ENCODE data around the gene TMEM191C. TPM values are rescaled to one million over a fixed set of nuclear protein-coding genes. Genes with fewer than 3 reads are reported as not detected.
"Not testable (repeated sequence)": the region's sequence is repeated elsewhere in the genome, so short reads cannot be mapped to it uniquely, and the experiment has no call there.

TMEM191C gene
- total RNA-seq, 1 donor from 2014 or later = 0.67 TPM

GRCh38 chr22:21442123-21442522 lies 25.1 kb upstream of the TMEM191C start:
- H3K9me3 Mint-ChIP-seq; H3K4me1 Mint-ChIP-seq (ENCODE audit: low read depth); DNase-seq (ENCODE audit: low spot score); H3K27me3 Mint-ChIP-seq (ENCODE audit: insufficient read depth); H3K27ac Mint-ChIP-seq; intact Hi-C loops (cut with micrococcal nuclease); H3K36me3 Mint-ChIP-seq (ENCODE audit: low read depth); H3K4me3 Mint-ChIP-seq: not testable (repeated sequence)

DNA sequence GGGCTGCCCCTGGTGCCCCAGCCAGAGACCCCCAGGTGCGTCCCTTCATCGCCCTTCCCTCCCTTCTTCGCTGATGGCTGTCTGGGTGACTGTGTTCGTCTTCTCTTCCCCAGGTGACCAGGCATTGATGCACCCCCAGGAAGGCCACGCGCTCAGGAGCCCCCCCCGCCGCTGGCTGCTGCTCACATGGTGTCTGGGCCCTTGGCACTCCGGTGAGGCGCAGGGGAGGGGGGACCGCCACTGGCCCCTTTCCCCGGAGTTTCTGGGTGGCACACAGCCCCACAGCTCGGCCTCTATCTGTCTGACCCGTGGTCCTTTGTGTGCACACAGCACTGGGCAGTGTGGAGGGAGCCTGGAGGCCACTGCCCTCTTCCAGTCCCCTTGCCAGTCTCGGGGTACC lies 24.5 kb upstream of the TMEM191C start:
- H3K4me3 Mint-ChIP-seq; H3K27me3 Mint-ChIP-seq (ENCODE audit: insufficient read depth); DNase-seq (ENCODE audit: low spot score); intact Hi-C loops (cut with micrococcal nuclease); H3K9me3 Mint-ChIP-seq; H3K36me3 Mint-ChIP-seq (ENCODE audit: low read depth); H3K27ac Mint-ChIP-seq; H3K4me1 Mint-ChIP-seq (ENCODE audit: low read depth): not testable (repeated sequence)

DNA sequence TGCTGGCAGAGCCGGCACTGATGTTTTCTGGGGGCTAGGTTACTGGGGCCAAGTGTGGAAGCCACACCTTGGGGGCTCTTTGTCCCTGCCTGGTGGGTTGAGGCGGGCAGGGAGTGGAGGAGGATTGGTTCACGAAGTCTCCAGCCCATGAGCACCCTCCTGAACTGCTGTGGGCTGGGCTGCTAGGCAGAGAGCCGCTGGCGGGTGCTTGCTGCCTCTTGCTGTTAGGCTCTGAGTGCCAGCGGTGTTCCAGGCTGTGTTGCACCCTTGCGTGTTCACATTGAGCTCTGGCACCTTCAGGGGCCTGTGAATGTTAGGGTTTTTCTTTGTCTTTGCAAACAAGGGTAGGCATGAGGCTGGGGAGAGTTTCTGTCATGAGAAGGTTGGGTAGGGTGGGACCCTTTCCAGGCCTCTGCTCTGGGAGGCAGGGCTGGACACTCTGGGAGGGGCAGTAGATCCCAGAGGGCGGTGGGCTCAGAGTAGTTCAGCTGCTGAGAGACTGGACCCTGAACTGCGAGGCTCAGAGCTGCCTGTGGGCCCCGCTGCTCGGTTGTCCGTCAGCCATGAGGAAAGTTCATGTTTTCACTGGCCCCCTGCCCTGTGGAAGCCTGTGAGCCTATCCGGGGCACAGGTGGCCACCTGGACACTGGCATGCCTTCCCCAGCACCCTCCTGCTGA lies 24.0 kb upstream of the TMEM191C start:
- no peak for DNase-seq (ENCODE audit: low spot score)
- Mint-ChIP-seq H3K4me3 (no peak overlapping the region), H3K9me3 (no peaks in the 10 kb centered on the region), H3K4me1 (ENCODE audit: low read depth) (no peaks in the 10 kb centered on the region), H3K27me3 (ENCODE audit: insufficient read depth) (no peaks in the 10 kb centered on the region), H3K27ac (no peak overlapping the region), H3K36me3 (ENCODE audit: low read depth) (no peaks in the 10 kb centered on the region)
- intact Hi-C loops (cut with micrococcal nuclease) = no loop called here

DNA sequence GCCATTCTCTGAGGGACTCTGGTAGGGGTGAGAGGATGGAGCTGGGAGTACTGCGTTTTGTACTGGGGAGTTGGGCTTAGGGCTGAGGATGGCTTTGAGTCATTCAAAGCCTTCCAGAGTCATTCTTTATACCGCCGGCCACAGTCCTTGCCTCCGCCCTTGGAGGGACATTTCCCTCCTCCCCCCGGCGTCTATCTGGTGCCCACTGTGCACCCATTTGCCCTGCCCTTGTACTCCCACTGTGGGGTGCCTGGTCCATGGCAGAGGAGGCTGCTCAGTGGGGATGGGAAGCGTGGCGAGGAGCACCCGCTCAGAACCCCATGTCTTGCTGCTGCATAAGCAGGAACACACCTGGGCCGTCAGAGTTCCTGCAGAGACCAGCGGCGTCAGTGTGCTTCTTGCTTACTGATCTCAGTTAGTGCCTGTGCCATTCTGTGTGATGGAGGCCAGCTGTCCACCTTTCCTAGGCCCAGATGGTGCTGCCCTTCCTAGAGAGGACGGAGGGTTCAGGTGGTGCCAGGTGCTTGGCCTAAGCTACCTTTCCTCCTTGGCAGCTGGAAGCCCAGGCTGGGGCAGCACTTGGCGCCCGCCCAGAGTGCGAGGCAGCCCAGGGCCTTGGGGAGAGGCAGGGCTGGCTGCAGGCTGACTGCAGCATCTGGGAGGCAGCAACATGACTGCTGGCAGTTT lies 23.3 kb upstream of the TMEM191C start:
- H3K27me3 Mint-ChIP-seq (ENCODE audit: insufficient read depth) = no peaks in the 10 kb centered on the region
- H3K9me3 Mint-ChIP-seq = no peaks in the 10 kb centered on the region
- intact Hi-C loops (cut with micrococcal nuclease) = no loop called here
- H3K4me3 Mint-ChIP-seq = no peak overlapping the region
- H3K4me1 Mint-ChIP-seq (ENCODE audit: low read depth) = no peaks in the 10 kb centered on the region
- no peak for DNase-seq (ENCODE audit: low spot score)
- no peaks in the 10 kb centered on the region for H3K36me3 Mint-ChIP-seq (ENCODE audit: low read depth)
- no peak overlapping the region for H3K27ac Mint-ChIP-seq

GRCh38 chr22:21444701-21445436 lies 22.3 kb upstream of the TMEM191C start:
- Mint-ChIP-seq H3K36me3 (ENCODE audit: low read depth) (no peaks in the 10 kb centered on the region), H3K27ac (no peak overlapping the region), H3K4me3 (no peak overlapping the region), H3K27me3 (ENCODE audit: insufficient read depth) (no peaks in the 10 kb centered on the region), H3K4me1 (ENCODE audit: low read depth) (no peaks in the 10 kb centered on the region), H3K9me3 (no peaks in the 10 kb centered on the region)
- DNase-seq (ENCODE audit: low spot score) = no peak
- intact Hi-C loops (cut with micrococcal nuclease) = no loop called here

GRCh38 chr22:21445437-21446127 lies 21.6 kb upstream of the TMEM191C start:
- H3K9me3 Mint-ChIP-seq = no peaks in the 10 kb centered on the region
- no peaks in the 10 kb centered on the region for H3K36me3 Mint-ChIP-seq (ENCODE audit: low read depth)
- no peak overlapping the region for H3K4me3 Mint-ChIP-seq
- no peak overlapping the region for H3K27ac Mint-ChIP-seq
- no peak for DNase-seq (ENCODE audit: low spot score)
- H3K4me1 Mint-ChIP-seq (ENCODE audit: low read depth) = no peaks in the 10 kb centered on the region
- intact Hi-C loops (cut with micrococcal nuclease) = no loop called here
- no peaks in the 10 kb centered on the region for H3K27me3 Mint-ChIP-seq (ENCODE audit: insufficient read depth)

DNA sequence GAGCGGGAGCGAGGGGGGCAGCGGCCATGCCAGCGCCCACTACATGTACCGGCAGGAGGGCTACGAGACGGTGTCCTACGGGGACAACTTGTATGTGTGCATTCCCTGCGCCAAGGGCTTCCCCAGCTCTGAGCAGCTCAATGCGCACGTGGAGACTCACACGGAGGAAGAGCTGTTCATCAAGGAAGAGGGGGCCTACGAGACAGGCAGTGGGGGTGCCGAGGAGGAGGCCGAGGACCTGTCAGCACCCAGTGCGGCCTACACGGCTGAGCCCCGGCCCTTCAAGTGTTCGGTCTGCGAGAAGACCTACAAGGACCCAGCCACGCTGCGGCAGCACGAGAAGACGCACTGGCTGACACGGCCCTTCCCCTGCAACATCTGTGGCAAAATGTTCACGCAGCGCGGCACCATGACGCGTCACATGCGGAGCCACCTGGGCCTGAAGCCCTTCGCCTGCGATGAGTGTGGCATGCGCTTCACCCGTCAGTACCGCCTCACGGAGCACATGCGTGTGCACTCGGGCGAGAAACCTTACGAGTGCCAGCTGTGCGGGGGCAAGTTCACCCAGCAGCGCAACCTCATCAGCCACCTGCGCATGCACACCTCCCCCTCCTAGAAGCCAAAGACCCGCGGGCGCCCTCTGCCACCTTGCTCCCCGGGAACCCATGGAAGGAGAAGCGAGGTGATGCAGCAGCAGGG lies 20.9 kb upstream of the TMEM191C start:
- Mint-ChIP-seq H3K27ac (no peak overlapping the region), H3K36me3 (ENCODE audit: low read depth) (no peaks in the 10 kb centered on the region), H3K27me3 (ENCODE audit: insufficient read depth) (no peaks in the 10 kb centered on the region), H3K4me3 (no peak overlapping the region), H3K9me3 (no peaks in the 10 kb centered on the region), H3K4me1 (ENCODE audit: low read depth) (no peaks in the 10 kb centered on the region)
- DNase-seq (ENCODE audit: low spot score) = no peak
- intact Hi-C loops (cut with micrococcal nuclease) = no loop called here

GRCh38 chr22:21446827-21447690 lies 20.1 kb upstream of the TMEM191C start:
- intact Hi-C loops (cut with micrococcal nuclease) = no loop called here
- Mint-ChIP-seq H3K4me3 (no peak overlapping the region), H3K4me1 (ENCODE audit: low read depth) (no peaks in the 10 kb centered on the region), H3K9me3 (no peaks in the 10 kb centered on the region), H3K36me3 (ENCODE audit: low read depth) (no peaks in the 10 kb centered on the region), H3K27ac (no peak overlapping the region), H3K27me3 (ENCODE audit: insufficient read depth) (no peaks in the 10 kb centered on the region)
- no peak for DNase-seq (ENCODE audit: low spot score)

GRCh38 chr22:21447694-21448402 lies 19.3 kb upstream of the TMEM191C start:
- H3K27me3 Mint-ChIP-seq (ENCODE audit: insufficient read depth) = no peaks in the 10 kb centered on the region
- no peaks in the 10 kb centered on the region for H3K4me1 Mint-ChIP-seq (ENCODE audit: low read depth)
- H3K36me3 Mint-ChIP-seq (ENCODE audit: low read depth) = no peaks in the 10 kb centered on the region
- no peaks in the 10 kb centered on the region for H3K9me3 Mint-ChIP-seq
- no peak for DNase-seq (ENCODE audit: low spot score)
- H3K27ac Mint-ChIP-seq = no peak overlapping the region
- intact Hi-C loops (cut with micrococcal nuclease) = no loop called here
- no peak overlapping the region for H3K4me3 Mint-ChIP-seq

DNA sequence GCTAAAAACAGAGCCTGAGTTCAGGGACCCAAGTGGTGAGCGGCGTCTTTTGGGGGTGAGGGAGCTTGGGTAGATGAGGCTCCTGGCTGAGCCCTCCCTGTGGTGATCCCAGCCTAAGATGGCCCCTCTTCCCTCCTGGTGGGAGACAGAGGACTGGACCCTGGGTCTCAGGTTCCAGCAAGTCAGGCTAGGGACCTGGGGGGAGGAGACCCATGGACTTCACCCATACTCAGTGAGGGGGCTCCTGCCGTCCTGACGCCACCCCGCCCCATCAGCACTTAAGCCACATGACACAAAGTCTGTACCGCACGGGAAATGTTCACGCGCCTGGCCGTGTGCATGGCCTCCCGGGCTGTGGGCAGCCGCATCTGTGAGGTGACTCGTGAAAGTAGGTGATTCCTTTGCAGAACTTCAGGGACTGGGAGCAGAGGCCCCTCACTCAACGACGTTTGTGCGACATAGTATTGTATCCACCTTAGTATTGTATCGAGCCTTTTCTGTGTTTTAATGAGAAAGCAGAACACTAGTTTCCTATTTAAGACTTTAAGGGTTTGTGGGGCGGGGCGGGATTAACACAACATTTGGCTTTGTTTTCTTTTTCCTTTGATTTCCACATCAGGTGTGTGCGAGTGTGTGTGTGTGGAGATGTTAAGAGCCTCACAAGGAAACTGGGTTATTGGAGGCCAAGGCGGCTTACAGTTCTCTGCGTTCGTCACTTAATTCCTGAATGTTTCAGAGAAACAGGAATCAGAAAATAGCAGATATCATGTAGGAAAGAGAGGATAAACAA lies 18.4 kb upstream of the TMEM191C start:
- Mint-ChIP-seq H3K27ac (no peak overlapping the region), H3K4me3 (no peak overlapping the region), H3K9me3 (no peaks in the 10 kb centered on the region), H3K27me3 (ENCODE audit: insufficient read depth) (peaks cover 2% of the 10 kb centered on the region), H3K36me3 (ENCODE audit: low read depth) (no peaks in the 10 kb centered on the region), H3K4me1 (ENCODE audit: low read depth) (no peaks in the 10 kb centered on the region)
- intact Hi-C loops (cut with micrococcal nuclease) = no loop called here
- DNase-seq (ENCODE audit: low spot score) = no peak
